ENCODE measurements around the gene ARHGAP10.
"Not testable (repeated sequence)": the region's sequence is repeated elsewhere in the genome, so short reads cannot be mapped to it uniquely, and the experiment has no call there.

Gene ARHGAP10

DNA sequence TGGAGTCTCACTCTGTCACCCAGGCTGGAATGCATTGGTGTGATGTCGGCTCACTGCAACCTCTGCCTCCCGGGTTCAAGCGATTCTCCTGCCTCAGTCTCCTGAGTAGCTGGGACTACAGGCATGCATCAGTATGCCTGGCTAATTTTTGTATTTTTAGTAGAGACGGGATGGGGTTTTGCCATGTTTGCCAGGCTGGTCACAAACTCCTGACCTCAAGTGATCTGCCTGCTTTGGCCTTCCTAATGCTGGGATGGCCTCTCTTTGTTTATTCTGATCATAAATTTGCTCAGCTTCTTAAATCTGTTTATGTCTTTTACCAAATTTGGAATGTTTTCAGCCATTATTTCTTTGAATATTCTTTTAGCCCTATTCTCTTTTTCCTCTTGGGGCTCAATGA, 67.2 kb downstream of the ARHGAP10 start:
- not testable (repeated sequence) for DNase-seq

DNA sequence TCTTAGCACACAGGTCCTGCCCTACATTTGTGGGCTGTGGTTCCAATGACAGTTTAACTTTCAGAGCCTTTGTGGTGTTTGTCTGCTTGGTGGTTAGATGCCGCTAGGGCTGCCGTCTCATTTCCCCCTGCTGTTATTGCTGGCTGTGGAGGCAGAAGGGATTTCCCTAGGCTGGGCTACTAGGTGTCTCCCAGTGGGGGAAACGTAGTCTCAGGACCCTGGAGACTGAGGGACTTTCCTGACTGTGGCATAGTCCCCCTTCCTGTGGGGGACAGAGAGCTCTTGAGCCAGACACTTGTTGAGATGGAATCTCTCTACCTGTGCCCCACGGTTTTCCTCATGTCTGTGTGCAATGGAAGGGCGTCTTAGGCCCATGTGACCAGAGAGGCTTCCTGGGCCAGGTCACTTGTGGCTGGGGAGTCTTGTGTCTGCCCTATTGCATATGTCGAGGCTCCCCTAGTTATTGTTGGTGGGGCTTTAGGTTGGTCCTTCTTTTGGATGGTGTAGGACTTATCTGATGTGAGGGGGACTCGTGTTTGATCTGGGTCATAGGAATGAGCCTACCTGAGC, 68.2 kb downstream of the ARHGAP10 start:
- DNase-seq = no peak

DNA sequence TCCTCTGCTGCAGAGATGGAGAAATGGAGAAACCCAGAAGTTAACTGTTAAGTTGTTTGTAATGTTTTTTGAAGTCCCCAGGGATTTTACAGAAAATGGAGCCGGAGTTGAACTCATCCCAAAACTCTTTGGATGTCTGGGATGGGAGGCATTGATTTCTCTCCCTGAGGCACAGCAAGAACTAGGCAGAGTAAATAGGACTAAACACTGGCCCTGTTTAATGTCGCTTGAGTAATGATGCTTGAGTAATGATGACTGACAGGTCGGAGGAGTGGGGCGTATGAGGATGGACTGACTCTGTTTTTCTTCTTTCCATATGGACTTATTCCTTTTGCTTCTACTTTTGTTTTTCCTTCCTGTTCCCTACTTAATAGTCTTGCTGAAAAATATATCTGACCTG, 69.9 kb downstream of the ARHGAP10 start:
- DNase-seq = no peak

DNA sequence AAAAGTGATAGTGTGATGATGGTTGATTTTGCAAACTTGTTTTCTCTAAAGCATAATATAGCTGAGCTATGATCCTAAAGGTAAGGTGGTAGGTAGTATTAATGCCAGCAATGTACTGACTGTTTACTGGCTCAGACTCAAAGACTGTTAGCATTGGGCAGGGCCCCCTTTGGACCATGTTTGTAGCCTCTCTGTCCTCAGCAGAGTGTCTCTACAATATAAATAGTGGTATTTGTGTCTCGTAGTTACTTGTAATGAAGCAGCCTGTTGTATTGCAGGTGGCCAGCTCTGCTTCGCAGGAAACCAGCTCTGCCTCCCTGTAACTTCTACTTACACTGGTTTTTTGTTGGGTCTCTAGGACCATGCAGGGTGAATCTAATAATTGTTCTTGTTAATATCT, 70.5 kb downstream of the ARHGAP10 start:
- DNase-seq = no peak

DNA sequence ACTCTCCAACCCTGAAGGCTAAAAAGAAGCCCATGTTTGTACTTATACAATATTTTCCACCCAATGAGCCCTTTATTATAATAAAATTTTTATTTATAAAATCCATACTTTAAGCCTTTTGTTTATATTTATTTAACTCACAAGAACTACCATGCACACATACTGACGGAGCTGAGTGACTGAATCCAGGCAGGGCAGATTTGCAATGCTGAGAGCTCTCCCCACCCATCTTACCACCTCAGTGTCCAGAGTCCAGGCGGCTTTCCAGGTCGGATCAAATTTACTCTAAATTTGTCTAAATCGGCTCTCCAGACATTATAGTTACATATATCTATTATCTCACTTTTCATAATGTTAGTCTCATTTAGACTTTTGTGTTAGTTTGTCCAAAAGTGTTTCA, 74.1 kb downstream of the ARHGAP10 start:
- DNase-seq = no peak

DNA sequence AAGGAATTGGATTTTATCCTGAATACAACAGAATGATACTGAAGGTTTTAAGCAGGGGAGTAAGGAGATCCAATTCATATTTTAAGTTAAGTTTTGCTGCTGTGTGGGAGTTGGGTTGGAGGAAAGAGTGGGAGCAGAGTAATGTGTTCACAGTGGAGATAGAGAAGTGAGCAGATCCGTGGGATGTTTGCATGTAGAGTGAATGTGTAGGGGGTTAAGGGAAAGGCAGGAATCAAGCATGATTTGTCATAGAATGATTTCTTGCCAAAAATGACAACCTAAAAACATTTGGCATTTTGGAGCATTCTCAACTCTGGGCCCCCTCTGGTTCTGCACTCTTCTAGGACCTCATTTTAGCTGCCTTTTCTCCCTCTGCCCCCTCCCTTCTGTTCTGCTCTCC, 76.6 kb downstream of the ARHGAP10 start:
- DNase-seq = no peak

DNA sequence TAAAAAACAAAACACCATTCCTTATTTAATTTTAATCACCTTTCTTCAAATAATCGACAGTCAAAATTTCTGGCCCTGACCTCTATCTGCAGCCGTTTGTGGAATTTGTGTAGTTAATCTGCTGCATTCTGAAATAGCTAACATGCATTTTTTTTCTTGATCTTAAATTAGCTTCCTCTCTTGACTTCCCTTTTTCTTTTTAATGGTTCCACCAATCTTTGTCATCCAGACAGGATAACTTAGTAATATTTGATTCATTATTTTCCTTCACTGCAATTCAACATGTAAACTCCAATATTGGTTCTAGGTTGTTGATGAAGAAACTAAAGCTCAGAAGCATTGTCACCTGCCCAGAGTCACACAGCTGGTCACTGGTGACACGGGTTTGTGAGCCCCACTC, 77.3 kb downstream of the ARHGAP10 start:
- no peak for DNase-seq

DNA sequence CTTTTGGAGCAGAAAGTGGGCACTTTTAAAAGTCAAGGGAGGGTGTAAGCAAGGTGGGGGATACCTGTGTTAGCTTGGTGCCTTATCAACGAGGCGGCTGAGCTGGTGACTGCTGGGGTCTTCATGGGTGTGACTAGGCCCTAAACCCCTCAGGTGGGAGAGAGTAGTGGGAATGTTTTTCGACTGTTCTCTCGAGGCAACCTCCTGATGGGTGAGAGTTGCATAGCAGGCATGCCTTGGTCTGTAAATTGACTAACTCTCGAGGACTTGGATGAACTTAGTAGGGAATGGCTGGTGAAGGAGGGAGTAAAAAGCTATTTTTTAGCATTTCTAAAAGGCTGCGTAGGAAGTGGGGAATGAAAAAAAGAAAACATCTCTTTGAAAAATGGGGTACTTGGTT, 80.0 kb downstream of the ARHGAP10 start:
- DNase-seq = no peak

DNA sequence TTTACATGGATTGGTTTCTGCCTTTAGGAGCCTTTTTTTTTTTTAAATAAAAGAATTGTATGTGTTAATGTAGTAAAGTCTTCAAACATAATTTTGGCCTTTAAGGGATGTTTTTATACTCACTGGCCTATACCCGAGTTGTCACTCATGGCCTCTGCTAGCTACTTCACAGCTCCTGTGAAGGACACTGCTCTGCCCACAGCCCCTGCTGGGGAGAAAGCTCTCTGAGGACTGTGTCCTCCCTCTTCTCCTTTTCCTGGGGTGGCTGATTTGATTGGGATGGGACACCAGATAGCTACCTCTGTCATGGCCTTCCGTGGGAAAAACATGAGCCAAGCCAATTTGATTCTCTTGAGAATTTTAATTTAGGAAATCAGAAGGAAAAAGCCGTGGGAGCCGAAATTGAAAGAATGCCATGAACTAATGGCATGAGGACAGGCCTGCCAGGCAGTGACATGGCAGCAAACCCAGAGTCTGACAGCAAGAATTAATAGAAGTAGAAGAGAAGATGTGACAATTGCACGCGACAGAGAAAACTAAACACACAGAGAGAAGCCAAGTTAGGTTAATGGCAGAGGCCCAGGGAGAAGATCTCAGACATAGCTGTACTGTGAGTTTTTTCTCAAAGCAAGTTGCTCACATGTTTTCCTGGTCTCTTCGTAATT, 81.4 kb downstream of the ARHGAP10 start:
- no peak for DNase-seq

DNA sequence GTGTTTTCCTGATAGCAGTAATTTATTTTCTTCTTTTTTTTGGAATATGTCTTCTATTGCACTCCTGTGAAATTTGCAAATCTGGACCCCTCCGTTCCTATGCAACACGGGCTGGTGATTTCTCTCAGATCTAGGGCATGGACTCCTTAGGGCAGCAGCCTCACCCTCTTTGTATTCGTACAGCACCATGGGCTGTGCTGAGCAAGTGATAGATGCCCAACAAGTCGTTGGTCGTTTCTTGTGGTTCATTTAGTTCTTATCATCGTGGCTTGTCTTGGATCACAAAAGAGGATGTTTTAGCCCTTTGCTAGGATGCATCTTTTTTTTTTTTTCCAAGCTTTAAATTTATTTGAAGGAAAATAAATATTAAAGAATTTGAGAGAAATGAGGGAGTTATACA, 82.1 kb downstream of the ARHGAP10 start:
- no peak for DNase-seq

DNA sequence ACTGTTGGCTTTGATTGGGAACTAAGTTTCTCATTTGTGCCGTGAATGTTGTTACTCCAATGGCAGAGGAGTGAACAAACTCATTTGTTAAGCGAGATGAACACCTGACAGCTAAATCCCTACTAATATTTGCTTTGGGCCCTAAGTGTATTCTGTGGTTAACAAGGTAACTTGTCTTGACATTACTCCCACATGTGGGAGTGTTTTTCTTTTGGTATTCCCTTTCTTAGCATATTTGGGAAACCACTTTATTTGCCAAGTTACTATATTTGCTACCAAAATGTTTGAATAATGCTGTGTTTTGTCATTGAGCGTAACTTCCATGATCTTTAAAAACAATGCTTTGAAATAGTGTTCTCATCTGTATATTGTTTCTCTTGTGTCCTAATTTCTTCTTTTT, 82.5 kb downstream of the ARHGAP10 start:
- no peak for DNase-seq

DNA sequence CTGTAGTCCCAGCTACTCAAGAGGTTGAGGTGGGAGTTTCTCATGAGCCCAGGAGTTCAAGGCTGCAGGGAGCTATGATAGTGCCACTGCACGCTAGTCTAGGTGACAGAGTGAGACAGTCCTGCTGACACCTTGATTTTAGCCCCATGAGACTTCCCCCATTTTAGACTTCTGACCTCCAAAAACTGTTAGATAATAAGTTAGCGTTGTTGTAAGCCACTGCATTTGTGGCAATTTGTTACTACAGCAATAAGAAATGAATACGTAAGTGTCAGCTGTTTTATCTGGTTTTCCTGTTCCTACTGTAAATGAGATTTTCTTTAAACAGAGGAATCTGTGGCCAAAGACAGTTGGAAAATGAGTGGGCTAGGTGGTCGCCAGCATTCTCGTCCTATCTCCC, 83.9 kb downstream of the ARHGAP10 start:
- DNase-seq = no peak

DNA sequence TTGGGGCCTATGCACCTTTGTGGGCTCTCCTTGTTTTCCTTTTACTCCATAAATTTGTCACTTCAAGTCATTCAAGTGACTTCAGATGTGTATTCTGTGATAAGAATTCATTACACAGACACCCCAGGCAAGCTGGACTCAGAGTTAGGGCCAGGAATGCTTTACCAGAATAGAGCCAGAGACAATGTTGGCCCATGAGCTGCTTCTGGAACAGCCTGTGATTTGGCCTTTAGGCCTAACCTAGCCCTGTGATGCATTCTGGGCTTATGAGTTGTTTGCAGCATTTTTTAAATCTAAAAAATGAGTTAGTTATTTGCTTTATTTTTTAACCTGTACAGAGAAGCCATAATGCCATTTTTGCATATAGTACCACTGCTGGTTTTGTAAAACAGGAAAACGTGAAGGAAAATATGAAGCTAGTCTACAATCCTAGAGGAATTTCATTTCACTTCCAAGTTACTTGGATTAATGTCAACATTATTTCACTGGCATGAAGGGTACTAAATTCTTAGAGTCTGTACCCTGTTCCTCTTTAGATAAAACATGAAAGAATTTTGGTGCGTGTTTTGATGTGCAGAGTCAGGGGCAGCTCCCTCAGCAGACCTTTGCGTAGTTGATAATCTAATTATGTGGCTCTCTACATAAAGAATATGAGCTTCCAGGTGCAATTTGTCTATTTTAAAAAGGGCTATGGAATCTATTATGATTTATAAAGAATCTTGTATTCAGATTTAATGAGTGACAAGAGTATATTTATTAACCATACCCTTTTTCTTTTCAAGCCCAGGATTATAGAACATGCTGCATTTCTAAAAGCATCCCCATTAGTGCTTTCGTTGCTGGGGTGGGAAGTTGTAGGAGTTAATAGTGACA, 84.7 kb downstream of the ARHGAP10 start:
- DNase-seq = no peak

DNA sequence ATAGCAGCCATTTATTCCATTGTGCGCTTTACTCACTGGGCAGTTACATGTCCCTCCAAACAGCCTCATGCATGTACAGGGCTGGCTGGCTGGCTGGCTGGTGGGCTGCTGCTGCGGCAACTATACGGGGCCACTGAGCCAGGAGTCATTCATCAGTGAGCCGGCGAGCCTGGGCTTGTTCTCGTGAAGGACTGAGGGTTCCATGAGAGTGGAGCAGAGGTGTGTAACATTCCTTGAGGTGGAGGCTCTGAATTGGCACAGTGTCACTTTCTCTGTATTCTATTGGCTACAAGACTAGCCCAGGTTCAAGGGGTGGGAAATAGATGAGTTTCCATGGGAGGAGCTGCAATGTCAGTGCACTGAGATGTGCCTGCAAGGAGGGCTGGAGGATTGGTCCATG, 89.1 kb downstream of the ARHGAP10 start:
- DNase-seq = no peak

DNA sequence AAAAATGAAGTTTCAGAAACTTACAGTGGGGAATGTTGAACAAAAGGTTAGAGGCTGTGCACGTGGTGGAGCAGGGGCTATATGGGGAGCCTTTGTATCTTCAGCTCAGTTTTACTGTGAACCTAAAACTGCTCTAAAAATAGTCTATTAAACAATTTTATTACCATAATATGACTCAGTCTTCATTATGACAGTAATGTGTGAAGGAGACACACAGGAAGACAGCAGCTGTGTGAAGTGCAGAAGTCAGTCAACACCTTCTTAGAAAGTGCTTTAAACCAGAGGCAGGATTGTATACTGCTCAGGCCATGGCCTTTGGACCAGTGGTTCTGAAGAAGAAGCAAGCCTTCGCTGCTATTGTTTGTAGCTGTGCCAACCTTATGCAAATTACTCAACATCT, 89.7 kb downstream of the ARHGAP10 start:
- DNase-seq = no peak

DNA sequence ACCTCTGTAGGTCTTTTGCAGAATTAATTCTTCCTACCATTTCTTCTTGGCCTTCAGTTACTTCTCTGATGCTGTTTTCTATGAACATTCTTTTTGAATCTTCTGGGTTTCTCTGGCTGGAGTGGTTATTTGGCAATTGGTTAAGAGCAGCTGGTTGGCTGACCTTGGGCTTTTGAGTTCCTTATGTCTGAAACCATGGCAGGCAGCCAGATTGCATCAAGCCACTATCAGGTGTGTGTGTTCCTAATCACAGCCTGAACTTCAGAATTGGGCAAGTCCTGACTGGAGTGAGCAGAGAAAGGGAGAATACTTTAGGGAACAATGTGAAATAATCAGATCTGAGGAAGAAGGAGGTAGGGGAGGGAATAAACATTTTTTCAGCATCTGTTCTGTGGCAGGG, 90.2 kb downstream of the ARHGAP10 start:
- DNase-seq = peak in 1 of 2 experiments; percentile 3

DNA sequence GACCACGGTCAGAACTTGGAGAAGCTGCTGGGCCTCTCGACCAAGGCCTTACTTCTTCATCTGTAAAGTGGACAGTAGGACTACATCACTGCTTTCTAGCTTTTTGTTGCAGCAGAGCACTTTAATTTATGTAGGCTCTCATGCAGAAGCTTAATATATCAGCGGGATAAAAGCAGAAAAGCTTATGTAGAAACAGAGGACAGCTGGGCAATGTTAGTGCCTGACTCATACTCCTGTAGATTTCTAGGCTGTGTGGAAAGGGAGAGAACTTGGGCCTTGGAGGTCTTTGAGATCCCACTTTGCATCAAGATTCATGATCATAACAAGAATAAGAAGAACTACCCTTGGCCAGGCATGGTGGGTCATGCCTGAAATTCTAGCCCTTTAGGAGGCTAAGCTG, 91.2 kb downstream of the ARHGAP10 start:
- no peak for DNase-seq

DNA sequence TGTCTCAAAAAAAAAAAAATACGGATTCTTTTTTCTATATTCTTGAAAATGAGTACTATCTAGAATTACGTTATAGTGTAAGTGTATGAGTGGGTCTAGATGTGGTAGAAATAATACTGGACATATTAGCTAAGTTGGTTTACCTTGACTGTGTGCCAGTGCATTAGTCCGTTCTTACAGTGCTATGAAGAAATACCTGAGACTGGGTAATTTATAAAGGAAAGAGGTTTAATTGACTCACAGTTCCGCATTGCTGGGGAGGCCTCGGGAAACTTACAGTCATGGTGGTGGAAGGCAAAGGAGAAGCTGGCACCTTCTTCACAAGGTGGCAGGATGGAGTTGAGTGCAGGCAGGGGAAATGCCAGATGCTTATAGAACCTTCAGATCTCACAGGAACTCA, 92.4 kb downstream of the ARHGAP10 start:
- no peak for DNase-seq

DNA sequence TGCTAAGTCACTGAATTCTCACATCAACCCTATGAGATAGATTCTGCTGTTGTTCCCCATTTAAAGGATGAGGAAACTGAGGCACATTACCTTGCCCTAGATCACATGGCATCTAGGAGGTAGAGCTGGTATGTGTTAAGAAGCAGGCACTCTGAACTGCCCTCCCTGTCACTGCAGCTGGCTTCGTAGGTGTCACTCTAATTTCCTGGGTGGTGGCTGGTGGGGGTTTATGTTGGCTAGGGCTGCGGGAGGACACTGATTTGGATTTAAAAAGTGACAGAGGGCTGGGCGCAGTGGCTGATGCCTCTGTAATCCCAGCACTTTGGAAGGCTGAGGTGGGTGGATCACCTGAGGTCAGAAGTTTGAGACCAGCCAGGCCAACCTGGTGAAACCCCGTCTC, 93.0 kb downstream of the ARHGAP10 start:
- no peak for DNase-seq

DNA sequence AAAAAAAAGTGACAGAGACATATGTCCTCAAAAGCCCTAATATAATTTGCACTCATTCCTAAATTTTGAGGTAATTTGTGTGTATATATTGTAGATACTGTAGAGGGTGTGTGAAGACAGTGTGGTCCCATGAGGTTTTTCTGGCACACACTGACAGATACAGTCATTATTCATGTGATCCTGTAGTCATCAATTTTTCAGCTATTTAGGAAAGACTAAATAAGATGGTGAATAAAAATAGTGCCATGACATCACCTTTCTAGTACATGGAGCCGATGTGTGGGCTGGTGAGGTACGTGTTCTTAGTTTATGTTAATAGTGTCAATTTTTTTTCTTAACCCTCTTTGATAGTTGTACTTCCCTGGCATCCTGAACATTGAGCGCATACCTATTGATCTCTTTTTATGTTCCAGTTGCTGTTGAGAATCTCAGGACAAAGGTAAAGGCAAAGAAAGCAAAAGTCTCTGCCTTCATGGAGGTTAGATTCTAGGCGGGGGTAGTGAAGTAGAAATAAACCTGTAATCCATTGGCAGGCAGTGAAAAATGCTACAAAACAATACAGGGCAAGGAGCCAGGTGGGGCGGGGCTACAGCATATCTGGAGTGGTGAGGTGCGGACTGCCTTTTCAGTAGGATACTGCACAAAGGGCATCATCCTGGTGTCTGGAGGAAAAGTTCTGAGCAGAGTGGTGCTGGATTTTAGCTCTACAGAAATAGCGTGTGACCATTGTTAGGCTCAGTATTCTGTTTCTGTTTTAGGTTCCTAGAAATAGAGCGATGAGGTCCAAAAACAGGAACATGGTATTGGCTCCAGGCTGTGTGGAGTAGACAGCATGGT, 93.8 kb downstream of the ARHGAP10 start:
- DNase-seq = no peak

DNA sequence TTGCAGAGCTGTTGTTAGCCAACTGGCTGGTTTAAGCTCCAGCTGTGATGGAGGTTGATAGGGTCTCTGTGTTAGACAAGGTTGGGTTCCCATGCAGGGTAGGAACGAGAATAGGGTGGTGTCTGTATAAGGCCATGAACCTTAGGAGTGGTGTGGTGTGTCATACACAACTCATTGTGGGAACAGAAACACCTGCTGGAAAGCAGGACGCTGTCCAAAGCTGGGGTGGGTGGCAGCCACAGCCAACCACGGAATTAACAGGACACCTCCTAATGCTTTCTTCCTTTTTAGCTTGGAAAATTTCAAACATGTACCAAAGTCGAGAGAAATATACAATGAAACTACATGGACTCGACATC, 94.4 kb downstream of the ARHGAP10 start:
- no peak for DNase-seq

DNA sequence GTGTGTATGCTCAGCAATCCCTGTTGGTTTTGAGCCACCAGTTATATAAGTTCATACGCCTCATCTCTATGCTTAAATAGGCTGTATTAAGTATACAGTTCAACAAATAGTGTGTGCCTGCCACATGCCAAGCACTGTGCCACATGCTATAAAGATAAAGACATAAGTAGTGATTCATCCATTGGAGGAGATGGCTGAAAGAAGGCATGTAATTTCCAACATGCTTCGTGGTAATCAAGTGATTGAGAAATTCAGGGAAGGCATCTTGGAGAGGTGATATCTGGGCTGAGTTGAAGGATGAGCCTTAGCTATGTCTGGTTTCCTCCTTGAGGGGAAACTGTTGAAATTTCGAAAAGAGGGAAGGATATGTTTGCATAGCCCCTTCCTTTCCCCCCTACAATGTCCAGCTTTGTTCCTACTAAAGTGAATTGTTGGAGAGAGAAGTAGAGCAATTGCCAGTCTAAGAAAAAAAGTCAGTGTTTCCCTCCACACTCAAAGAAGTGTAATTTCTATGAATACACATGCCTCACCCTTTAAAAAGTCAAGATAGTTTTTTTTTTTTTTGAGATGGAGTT, 96.5 kb downstream of the ARHGAP10 start:
- DNase-seq = no peak
